ENCODE measurements around the gene SEMA3G. TPM values are rescaled to one million over a fixed set of nuclear protein-coding genes. Genes with fewer than 3 reads are reported as not detected.

Gene SEMA3G
- polyA plus RNA-seq (2012; ENCODE audit: missing spikeins), result not detected

GRCh38 chr3:52444860-52445793, at the start of gene SEMA3G:
Gene SEMA3G (minus strand): TSS chr3:52445103. CDS start chr3:52445027, 76 bp downstream.
- DNase-seq (ENCODE audit: insufficient read length) (peak; percentile 82), FAIRE-seq (peak; percentile 91)
- TF ChIP-seq POLR2AphosphoS5 (IDR thresholded peaks at IDR 0.05; ENCODE audit: low read depth, low read length) (no peak), POLR2A (IDR thresholded peaks at IDR 0.05; ENCODE audit: low read depth, low read length) (no peak), TAF1 (IDR thresholded peaks at IDR 0.05; ENCODE audit: borderline replicate concordance, low read depth, low read length) (no peak)

GRCh38 chr3:52494445-52494844, 49.5 kb upstream of the SEMA3G start:
- FAIRE-seq (no peak), DNase-seq (ENCODE audit: insufficient read length) (no peak)
- TF ChIP-seq POLR2A (IDR thresholded peaks at IDR 0.05; ENCODE audit: low read depth, low read length), result no peak
- TF ChIP-seq POLR2AphosphoS5 (IDR thresholded peaks at IDR 0.05; ENCODE audit: low read depth, low read length), result no peak

DNA sequence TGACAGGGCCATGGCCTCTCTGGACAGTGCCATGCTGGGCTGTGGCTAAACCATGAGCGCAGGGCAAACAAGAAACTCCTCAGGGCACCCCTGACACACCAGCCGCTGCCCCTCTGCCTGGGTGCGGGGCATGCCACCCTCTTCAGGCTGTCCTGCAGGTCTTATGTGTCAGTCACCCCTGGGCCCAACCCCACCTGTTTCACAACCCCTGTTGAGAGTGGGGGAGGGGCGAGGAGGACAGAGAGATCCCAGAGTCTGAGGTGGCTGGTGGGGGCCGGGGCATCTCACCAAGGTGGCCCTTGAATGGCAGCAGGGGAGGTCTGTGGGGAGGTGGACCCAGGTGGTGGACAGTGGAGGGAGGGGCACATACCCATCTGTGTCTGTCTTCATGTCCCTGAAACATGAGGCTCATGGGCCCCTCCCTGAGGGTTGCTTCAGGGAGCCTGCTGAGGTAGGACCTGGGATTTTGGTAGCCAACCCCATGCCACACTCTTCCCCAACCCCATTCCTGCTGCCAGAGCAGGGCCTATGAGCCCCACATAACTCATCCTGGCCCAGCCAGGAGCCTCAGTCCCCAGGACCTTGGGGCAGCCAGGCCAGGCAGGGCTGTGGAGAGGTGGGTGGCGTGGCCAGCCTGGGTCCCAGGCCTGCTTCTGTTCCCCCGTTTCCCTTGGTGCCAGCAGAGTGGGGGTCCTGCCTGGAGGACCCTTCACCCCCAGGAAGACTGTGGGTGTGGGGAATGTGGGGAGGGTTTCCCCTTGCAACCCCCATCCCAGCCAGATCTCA, 48.5 kb upstream of the SEMA3G start:
- no peak for DNase-seq (ENCODE audit: insufficient read length)
- FAIRE-seq, result no peak
- TF ChIP-seq TAF1 (IDR thresholded peaks at IDR 0.05; ENCODE audit: borderline replicate concordance, low read depth, low read length) (no peak), POLR2A (IDR thresholded peaks at IDR 0.05; ENCODE audit: low read depth, low read length) (no peak), POLR2AphosphoS5 (IDR thresholded peaks at IDR 0.05; ENCODE audit: low read depth, low read length) (no peak)

GRCh38 chr3:52492059-52492458, 47.2 kb upstream of the SEMA3G start:
- FAIRE-seq (no peak), DNase-seq (ENCODE audit: insufficient read length) (no peak)
- no peak for TF ChIP-seq POLR2A (IDR thresholded peaks at IDR 0.05; ENCODE audit: low read depth, low read length)
- no peak for TF ChIP-seq TAF1 (IDR thresholded peaks at IDR 0.05; ENCODE audit: borderline replicate concordance, low read depth, low read length)
- no peak for TF ChIP-seq POLR2AphosphoS5 (IDR thresholded peaks at IDR 0.05; ENCODE audit: low read depth, low read length)

DNA sequence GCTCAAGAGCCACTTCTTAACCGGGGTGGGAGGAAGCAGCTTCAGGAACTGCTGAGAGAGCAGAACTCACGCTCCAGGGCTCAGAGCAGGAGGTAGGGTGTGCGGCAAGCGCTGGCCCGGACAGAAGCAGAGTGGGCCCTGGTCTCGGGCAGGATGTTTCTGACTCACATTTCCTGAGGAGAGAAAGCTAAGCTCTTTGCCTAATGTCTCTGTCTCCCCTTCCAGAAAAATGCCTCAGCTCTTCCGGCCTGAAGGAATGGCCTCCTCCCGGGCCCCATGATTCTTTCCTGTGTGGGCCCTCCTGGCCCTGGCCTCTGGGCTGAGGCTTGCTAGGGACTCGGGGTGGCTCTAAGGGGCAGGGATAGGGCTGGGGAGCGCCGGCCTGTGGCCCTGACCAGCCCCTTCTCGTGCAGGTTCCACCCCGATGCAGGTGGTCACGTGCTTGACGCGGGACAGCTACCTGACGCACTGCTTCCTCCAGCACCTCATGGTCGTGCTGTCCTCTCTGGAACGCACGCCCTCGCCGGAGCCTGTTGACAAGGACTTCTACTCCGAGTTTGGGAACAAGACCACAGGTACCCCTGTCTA, 46.1 kb upstream of the SEMA3G start:
- DNase-seq (ENCODE audit: insufficient read length) (no peak), FAIRE-seq (no peak)
- TF ChIP-seq POLR2AphosphoS5 (IDR thresholded peaks at IDR 0.05; ENCODE audit: low read depth, low read length) (no peak), TAF1 (IDR thresholded peaks at IDR 0.05; ENCODE audit: borderline replicate concordance, low read depth, low read length) (no peak), POLR2A (IDR thresholded peaks at IDR 0.05; ENCODE audit: low read depth, low read length) (no peak)

DNA sequence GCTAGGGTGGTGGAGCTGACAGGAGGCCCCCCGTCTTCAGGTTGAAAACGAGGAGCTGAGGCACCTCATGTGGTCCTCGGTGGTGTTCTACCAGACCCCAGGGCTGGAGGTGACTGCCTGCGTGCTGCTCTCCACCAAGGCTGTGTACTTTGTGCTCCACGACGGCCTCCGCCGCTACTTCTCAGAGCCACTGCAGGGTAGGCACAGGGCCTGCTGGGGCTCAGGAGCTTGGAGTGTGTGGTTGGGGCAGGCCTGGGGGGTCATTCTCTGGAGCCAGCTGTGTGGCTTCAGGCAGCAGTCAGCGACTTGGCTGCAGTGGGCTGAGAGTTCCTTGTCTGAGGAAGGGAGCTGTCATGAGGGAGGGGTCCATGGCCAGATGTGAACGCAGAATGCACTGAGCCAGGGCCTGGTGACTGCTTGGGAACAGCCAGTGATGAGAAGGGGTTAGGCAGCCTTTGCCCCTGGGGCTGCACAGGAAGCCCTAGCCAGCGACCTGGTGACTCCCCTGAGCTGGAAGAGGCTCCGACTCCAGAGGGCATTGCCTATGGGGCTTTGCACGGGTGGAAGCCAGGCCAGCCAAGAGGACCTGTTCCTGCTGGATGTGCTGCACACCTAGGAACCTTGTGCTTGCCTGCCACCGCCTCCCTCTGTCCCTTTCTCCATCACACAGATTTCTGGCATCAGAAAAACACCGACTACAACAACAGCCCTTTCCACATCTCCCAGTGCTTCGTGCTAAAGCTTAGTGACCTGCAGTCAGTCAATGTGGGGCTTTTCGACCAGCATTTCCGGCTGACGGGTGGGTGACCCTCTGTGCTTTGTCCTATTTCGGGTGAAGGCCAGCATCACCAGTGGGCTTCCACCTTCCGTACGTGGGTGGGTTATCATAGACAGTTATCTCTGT, 45.4 kb upstream of the SEMA3G start:
- FAIRE-seq (no peak), DNase-seq (ENCODE audit: insufficient read length) (no peak)
- TF ChIP-seq TAF1 (IDR thresholded peaks at IDR 0.05; ENCODE audit: borderline replicate concordance, low read depth, low read length), result no peak

- TF ChIP-seq TAF1 (IDR thresholded peaks at IDR 0.05; ENCODE audit: borderline replicate concordance, low read depth, low read length) (no peak), POLR2A (IDR thresholded peaks at IDR 0.05; ENCODE audit: low read depth, low read length) (no peak), POLR2AphosphoS5 (IDR thresholded peaks at IDR 0.05; ENCODE audit: low read depth, low read length) (no peak)
- no peak for DNase-seq (ENCODE audit: insufficient read length)
- no peak for FAIRE-seq
Observed at GRCh38 chr3:52489453-52489852, 44.5 kb upstream of the SEMA3G start.

- TF ChIP-seq TAF1 (IDR thresholded peaks at IDR 0.05; ENCODE audit: borderline replicate concordance, low read depth, low read length) (no peak), POLR2AphosphoS5 (IDR thresholded peaks at IDR 0.05; ENCODE audit: low read depth, low read length) (no peak), POLR2A (IDR thresholded peaks at IDR 0.05; ENCODE audit: low read depth, low read length) (no peak)
- DNase-seq (ENCODE audit: insufficient read length), result no peak
- FAIRE-seq, result no peak
Observed at GRCh38 chr3:52488746-52489145, 43.8 kb upstream of the SEMA3G start.

GRCh38 chr3:52487788-52488691, 43.1 kb upstream of the SEMA3G start:
- DNase-seq (ENCODE audit: insufficient read length) (no peak), FAIRE-seq (no peak)
- TF ChIP-seq POLR2A (IDR thresholded peaks at IDR 0.05; ENCODE audit: low read depth, low read length) (no peak), POLR2AphosphoS5 (IDR thresholded peaks at IDR 0.05; ENCODE audit: low read depth, low read length) (no peak)
